NCI-H2107 treated with DMSO at 0.1 percent for 48 hours (cell line): ENCODE data around the gene DNALI1.
"Not testable (repeated sequence)": the region's sequence is repeated elsewhere in the genome, so short reads cannot be mapped to it uniquely, and the experiment has no call there.

ENCODE experiments used
- DNase-seq: peaks from one replicate; lab custom pipeline; 2025; ENCODE audit not compliant: unreplicated experiment; lab: John Stamatoyannopoulos, UW

Gene DNALI1

DNA sequence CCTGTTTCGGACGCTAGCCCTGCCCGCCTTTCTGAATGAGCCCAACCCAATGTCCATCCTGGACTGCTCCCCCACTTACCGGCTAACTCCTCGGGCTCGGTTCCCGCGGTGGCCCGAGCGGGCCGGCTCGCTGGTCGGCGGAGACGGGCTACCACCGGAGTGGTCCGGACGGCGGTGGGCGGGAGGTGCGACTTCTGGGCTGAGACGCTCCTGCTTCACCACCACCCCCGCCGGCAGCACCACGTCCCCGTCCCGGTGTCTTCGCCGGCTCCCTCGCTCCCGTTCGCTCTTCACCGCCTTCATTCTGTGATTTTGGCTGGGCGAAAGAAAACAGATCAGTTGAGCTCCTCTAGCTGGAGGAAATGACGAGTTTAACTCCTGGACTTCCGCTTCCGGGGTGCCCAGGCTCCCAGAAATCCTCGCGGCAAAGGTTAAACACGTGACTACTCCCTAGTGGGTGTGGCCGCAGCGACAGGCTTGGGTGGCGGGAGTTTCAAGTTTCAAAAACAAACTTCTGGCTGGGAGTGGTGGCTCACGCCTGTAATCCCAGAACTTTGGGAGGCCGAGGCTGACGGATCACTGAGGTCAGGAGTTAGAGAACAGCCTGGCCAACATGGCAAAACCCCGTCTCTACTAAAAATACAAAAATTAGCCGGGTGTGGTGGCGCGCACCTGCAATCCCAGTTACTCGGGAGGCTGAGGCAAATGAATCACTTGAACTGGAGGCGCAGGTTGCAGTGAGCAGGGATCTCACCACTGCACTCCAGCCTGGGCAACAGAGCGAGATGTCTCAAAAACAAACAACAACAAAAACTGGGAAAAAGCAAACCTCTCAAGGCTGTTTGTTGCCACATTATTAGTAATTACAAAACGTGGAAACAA, 2.6 kb upstream of the DNALI1 start, which contains the start of gene SNIP1:
Gene SNIP1 (minus strand): TSS at position 367 of the 882 bp plus-strand sequence. CDS start 64 bp downstream, at position 303.
- DNase-seq: peak; percentile 89

DNA sequence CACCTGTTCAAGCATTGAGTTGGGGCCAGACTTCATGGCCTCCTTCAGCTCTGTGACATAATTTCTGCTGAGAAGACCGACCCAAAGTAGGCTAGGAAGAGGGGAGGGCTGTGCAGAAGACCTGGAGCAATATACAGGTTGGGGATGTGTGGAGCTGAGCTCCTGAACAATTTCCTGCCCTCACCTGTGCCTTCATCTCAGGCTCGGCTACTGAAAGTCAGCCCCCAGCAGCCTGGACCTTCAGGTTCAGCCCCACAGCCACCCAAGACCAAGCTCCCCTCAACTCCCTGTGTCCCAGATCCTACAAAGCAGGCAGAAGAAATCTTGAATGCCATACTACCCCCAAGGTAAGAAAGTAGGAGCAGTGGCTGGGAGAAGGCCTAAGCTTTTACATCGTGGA, 662 bp downstream of the DNALI1 start:
- DNase-seq: no peak

DNA sequence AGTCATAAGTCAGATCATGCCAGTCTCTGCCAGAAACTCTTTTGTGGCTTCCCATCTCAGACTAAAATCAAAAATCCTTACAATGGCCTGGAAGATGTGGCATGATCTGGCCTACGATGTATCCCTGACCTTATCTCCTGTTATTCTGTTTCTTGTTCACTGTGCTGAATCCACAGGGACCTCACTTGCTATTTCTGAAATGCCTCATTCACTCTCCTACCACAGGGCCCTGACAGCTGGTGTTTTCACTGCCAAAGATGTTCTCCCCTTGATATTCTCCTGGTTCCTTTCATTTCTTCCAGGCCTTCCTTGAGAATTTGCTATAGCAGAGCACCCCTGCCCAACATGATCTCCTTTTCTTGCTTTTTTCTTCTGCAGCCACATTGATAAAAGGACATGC, 1.7 kb downstream of the DNALI1 start:
- DNase-seq: no peak

DNA sequence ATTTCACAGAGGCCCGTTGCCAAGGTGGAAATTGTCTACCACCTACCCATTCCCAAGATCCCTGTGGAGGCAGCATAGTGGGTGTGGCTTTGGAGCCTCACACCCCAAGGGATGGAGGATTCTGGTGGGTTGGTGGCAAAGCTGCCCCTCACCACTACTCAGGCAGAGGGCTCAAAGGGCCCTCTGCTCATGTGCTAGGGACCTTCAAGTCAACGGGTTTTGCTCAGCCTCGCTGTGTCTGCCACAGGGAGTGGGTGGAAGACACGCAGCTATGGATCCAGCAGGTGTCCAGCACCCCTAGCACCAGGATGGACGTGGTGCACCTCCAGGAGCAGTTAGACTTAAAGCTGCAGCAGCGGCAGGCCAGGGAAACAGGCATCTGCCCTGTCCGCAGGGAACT, 2.3 kb downstream of the DNALI1 start:
- no peak for DNase-seq

DNA sequence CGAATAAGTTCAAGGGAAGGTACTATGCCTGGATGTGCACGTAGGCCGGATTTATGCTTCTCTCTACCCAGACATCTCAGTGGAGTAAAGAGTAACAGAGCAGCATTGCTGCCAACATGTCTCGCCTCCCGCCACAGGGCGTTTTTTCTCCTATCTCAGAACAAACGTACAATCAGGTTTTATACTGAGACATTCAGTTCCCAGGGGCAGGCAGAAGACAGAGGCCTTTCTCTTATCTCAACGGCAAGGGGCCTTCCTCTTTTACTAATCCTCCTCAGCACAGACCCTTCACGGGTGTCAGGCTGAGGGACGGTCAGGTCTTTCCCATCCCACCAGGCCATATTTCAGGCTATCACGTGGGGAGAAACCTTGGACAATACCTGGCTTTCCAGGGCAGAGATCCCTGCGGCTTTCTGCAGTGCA, 3.2 kb downstream of the DNALI1 start:
- not testable (repeated sequence) for DNase-seq

DNA sequence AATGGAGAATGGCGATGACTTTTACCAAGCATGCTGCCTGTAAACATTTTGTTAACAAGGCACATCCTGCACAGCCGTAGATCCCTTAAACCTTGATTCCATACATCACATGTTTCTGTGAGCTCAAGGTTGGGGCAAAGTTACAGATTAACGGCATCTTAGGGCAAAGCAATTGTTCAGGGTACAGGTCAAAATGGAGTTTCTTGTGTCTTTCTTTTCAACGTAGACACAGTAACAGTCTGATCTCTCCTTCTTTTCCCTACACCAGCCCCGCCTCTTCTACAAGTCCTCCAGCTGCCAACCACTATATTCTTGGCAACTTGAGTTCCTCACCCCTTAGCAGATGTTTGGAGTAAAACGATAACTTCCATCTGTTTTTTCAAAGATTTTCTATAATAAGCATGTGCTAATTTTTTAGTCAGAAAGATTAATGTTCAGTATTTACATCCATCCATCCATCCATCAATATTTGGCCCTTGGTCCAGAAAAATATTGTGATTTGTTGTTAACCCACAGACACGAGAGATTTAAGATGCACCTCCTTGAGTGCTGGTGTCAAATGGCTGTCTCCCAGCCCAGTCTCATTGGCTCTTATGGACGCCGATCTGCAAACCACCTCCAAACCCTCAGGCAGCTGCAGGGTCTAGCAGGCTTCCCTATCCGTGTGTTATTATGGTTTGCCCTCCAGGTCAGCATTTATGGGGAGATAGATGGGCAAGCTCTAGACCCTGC, 3.8 kb downstream of the DNALI1 start:
- DNase-seq: no peak

DNA sequence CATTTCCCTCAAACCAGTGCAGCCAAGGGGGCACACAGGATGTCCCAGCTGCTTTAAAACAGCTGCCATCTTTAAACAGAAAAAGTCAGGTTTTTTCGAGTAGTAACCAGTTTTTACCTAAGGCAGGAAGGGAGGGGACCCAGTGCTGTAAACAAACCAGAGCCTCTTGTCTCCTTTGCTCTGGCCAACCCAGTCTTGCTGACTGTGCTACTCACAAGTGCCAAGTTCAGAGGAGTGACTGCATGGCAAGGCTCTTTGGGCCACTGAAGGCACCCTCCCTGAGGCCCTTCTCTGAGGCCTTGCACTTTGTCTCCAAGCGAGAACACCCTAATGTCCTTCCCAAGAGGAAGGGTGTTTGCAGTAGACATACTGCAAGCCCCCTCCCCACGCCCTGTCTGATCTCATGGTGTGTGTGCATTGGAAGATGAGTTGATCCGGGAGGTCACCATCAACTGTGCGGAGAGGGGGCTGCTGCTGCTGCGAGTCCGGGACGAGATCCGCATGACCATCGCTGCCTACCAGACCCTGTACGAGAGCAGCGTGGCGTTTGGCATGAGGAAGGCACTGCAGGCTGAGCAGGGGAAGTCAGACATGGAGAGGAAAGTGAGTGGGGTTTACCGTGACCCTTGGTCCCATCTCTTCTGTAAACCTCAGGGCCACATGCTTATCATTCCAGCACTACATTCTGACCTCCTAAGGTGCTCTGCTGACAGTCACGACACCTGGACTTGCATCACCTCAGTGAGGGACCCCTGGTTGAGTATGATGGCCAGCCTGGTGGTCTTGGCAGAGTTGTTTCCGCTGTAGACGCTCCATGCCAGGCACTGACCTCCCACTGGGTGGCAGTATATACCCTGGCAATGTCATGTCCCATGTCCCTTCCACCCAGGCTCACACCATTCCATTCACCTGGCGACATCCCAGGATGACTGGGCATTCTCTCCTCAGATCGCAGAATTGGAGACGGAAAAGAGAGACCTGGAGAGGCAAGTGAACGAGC, 4.7 kb downstream of the DNALI1 start:
- no peak for DNase-seq

DNA sequence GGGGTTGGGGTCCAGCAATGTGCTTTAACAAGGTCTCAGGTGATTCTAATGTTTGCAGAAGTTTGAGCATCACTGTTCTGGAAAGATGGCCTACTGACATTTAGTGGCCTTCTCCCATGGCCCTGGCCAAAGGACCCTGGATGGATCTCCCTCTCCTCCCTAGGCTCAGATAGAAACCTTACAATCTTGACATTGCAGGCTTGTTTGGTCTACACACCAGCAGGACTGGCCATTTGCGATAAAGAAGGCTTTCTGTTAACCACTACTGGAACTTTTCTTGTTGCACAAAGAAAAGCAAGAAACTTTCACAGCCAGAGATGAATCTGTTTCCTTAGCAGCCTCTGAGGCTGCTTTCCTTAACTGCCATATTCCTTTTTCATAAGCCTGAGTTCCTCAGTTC, 6.2 kb downstream of the DNALI1 start:
- no peak for DNase-seq

DNA sequence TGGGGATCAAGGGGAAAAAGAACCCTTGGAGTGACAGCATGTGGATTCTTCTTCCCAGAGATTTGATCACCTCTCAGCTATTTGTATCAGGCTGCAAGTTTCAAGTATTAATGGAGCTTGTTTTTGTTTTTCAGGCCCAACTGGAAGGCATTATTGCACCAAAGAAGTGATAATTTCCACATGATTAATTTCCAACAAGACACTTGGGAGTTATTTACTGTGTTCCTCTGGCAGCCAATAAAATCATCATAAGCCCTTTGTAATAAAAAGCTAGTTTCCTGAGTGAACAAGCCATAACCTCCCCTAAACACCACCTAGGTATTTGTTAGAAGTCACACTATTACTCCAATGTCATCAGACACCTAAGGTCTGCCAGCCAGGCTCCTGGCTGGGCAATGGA, 8.2 kb downstream of the DNALI1 start:
- no peak for DNase-seq

DNA sequence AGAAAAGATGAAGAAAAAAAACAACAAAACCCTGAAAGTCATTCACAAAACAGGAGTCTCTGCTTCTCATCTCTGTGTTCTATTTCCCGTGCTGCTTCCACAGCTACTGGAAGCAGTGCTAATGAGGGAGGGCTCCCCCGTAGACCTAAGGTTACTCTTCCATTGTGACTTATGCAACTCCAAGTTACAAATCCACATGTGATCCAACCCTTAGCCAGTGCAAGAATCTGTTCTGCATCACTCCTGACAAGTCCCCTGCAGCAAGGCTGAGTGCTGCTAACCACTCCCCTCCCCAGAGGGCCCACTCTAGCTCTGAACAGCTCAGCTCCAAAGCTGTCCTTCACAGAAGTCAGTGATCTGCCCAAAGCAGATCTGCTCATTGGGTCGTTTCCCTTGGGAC, 10.3 kb downstream of the DNALI1 start:
- DNase-seq: no peak

DNA sequence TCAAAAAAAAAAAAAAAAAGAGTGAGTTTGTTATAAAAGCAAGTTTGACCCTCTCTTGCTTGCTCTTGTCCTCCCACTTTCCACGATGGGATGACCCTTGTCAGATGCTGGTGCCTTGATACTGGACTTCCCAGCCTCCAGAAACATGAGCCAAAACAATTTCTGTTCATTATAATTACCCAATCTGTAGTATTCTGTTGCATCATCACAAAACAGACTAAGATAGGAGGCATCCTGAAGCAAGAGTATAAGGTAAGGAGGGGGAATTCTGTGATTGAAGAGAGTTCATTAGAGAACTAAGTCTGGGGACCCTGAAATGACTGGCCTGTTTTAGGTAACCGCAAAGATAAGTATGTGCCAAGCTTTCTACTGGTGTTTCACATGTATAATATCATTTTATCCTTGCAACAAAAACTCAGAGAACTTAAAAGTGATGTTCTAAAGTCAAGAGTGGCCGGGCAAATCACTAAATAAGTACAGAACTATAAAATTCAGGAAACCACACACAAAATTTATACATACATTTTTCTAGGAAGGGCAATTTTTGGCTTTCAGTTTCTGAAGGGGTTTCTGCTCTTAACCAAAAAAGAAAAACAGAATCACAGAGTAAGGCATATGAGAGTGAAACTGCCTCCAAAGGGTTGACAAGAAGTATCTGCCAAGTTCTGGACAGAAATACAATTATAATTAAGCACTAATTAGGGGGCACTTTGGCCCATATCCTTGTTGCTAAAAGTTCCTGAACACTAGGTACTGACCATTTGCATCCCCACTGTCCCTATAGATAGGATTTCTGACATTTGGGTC, 14.0 kb downstream of the DNALI1 start:
- no peak for DNase-seq

DNA sequence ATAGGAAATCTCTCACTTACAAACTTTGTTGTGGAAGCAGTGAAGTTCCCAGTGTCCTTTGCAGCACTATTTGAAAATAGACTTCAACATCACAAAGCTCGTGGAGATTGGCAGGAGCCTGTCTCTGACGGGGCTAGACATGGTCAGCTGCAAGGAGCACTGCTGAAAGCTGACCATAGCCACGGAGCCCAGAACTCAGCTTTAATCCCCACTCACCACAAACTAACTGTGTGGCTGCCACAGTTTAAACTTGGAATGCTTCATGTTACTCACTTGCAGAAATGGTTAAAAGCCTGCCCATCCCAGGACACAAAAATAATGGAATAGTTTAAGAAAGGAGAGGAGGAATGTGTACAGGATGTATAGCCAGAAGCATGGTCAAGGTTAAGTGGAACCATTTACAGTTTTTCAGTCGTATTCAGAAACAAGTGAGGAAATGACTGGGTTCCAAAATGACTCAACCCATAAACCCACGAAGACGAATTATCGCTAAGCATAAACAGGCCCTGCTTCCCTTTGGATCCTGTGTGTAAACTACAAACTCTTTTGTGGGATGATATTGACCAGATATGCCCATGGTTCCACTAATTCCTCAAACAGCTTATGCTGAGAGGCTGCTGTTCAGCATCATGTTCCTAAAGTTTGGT, 18.2 kb downstream of the DNALI1 start:
- no peak for DNase-seq

DNA sequence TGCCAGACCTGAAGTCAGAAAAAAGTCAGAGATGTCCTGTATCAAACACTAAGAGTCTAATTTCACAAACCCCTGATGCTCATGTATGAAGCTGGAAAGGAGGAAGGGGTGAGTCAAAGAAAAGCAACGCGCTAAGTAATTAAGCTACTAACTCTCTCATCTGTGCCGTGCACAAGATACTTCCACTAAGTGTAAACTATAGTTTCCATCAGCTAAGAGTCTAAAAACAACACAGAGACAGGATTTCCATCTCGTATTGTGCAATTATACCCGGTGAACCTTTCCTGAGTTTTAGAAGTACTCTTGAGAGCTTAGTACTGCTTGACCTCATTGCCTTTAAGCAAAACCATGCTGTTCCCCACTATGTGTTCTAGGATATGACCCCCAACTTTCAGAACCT, 19.0 kb downstream of the DNALI1 start:
- DNase-seq: no peak

DNA sequence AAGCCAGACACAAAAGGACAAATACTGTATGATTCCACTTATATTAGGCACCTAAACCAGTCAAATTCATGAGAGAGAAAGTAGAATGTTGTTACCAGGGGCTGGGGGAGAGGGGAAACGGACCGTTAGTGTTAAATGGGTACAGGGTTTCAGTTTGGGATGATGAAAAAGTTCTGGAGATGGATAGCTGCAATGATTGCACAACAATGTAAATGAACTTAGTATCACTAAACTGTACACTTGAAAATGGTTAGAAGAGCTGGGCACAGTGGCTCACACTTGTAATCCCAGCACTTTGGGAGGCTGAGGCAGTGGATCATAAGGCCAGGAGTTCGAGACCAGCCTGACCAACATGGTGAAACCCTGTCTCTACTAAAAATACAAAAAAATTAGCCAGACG, 27.8 kb downstream of the DNALI1 start:
- DNase-seq: not testable (repeated sequence)

DNA sequence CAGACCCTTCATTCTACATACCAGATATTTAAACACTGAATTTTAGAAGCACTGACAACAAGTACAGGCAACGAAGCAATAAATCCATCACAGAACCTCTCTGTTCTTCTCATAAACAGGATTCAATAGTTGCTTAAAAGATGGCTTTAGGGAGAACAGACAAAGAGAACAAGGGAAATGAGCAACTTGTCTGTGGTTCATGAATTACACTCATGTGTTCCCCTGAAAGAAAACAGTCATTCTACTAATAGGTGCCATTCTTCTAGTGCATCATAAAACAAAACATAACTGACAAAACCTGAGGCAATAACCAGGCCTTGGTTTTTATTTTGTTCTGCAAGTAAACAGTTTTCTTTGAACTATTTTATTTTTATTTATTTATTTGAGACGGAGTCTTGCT, 32.2 kb downstream of the DNALI1 start:
- DNase-seq: no peak

DNA sequence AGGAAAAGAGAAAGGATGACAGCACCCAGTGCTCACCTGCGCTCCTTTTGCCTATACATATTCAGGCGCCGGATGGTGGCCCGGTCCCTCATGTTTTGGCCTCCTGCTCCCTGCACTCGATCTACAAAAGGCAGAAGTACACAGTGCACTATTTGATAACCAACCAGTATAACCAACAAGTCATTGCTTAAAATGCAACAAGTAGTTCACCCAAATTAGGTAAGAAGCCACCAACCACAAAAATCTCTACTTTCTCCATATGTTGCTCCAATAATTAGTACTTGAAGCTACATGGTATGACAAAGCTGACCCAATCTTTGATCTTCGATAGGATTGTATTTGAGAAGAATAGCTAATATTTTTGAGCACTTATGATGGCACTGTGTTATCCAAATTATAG, 37.0 kb downstream of the DNALI1 start:
- DNase-seq: no peak

DNA sequence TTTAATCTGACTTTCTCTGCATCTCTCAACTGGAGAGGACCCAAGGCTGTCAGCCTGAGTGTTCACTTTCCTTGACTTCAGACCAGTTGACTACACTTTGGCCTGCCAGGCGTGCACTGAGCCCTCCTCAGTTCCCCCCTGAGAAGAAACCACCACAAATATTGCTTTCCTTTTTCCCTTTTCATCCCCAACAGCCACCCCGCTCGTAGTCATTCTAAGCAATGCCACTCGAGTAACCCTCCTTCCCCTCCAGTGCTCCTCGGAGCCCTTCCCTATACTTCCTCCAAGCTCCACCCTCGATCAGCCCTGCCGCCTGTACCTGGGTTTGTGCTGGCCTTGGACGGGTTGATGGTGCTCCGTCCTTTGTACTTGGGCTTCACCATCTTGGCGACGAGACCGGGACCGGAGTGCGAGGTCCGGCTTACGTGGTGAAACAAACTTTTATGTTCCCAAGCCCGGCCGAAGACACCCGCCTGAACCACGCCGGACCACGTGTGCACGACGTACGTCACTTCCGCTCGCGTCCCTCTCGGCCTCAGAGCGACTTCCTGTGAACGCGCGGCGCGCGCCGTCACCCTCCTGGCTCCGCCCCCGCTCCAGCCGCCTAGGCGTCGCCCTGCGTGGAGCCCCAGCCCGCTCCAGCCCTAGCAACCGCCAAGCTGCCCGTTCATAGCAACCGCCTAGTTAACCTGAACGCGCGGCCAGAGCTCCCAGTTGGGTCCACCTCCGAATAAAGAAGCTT, 38.9 kb downstream of the DNALI1 start, which contains the start of gene GNL2:
Gene GNL2 (minus strand): TSS at position 498 of the 742 bp plus-strand sequence. CDS start 115 bp downstream, at position 383.
- peak; percentile 88 for DNase-seq

DNA sequence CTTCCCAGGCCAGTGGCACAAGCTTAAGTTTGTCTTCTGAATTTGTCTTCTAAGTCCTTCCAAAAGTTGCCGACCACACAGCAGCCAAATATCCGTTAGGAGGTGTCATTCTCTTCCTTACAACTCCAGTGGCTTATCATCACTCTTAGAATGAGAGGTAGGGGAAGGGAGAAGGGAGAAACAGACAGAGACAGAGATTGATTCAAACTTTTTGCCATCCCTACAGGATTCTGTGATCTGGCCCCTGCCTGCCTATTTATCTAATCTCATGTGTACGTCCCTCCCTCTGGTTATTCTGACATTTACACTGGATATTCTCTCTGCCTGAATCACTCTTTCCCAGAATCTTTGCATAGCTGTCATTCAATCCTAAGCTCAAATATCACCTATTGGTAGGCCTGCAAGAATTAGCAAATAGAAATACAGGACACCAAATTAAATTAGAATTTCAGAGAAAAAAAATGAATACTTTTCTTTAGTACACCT, 39.5 kb downstream of the DNALI1 start:
- no peak for DNase-seq

DNA sequence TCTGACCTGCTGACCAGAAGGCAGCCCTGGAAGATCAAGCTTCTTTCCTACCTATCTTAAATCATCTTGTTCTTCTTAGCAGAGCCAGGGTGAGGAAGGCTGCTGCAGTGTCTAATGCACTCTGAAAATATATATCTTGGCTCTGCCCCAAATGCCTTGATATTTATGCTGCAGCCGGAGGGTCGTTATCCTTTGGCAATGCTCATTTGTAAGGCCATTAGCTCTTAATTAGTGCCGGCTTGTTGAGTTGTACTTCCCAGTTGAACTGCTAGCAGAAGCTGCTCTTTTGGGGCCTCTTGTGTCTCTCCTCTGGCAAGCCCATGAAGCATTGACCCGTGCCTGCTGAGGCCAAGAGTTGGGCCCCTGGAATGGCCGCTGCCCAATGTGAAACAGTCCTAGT, 43.2 kb downstream of the DNALI1 start:
- DNase-seq: no peak
